ENCODE measurements around the gene RHOB.
"Not testable (repeated sequence)": the region's sequence is repeated elsewhere in the genome, so short reads cannot be mapped to it uniquely, and the experiment has no call there.

RHOB gene

DNA sequence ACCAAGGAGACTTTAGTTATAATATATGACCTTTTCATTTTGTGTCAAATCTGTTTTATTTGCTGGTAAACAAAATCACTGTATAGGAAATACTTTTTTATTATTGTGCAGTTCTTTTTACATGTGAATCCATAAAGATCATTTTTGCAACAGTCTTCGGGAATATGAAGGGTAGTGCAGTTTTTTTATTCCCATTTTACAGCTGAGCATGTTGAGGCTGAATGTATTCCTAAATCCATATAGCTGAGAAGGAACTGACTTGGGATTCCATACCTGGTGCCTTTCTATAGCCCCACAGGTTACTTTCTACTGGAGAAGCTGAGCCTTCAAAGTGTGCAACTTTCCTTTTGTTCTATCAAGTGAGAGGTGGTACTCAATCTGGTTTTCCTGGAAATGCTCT is 29.6 kb downstream of the RHOB start:
- DNase-seq (ENCODE audit: low spot score): no peak

DNA sequence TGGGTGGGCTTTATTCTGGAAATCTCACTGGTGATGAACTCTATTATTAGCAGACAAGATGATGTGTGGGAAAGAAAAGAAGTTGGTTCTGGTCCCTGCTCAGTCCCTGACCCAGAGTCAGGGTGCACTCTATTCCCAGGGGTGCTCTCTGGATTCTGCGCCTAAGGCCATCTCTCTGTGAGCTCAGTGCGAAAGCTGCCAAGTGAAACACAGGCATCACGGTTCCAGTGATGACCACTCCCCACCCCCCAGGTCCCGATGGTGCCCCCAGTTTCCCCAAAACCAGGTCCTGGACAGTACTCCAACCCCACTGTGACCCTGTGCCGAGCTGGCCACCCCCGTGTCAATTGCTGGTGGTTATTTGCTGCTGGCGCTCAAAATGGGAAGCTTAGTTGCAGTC is 30.1 kb downstream of the RHOB start:
- no peak for DNase-seq (ENCODE audit: low spot score)

DNA sequence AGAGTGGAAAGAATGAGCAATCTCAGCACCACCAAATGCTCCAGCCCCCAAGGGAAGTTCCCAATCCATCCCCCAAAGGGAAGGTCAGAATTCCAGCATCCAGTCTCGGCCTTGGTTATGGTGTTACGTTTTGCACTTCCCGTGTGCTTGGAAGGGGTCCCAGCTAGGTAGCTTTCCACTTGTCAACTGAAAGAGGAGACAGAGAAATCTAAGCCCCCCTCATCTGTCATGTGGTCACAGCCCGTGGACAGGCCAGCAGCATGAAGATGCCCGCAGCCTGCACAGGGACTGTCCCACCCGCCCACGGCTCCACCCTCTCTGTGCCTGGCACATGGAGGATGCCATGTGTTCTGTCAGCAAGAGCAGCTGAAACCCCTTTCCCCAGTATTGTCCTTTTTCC is 32.1 kb downstream of the RHOB start:
- no peak for DNase-seq (ENCODE audit: low spot score)

DNA sequence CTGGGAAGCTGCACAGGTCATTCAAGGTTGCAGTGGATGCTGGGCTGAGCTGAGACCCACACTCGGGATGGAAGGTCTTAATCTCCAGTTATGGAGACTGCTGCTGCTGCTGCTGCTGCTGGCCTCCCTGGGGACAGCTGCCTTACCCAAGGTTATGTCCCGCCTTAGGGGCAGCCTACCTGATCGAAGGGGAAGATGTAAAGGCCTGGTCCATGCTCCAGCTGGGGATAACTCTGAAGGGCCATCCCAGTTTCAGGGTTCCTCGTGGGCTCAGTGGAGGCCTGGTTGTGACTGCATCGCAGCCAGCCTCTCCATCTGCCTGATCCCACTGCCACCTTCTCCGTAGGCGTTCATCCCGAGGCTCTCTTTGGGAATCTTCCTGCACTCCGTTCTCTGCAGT is 33.0 kb downstream of the RHOB start:
- no peak for DNase-seq (ENCODE audit: low spot score)

DNA sequence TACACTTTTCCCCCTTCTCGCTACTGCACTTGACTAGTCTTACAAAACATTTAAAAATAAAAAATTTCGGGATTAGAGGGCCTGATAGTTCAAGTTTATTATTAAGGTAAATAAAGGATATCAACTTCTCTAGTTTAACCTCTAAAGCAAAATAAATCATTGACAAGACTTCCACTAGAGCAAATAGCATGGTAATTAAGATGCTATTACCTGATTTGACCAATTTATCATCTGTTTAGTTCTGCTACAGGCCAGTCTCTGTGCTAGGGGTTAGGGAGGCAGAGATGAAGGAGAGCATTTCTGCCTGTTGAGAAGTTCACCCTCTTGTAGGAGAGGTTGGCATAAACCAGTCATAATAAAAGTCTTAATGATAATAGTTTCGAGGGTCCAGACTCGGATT is 34.0 kb downstream of the RHOB start:
- DNase-seq (ENCODE audit: low spot score): no peak

DNA sequence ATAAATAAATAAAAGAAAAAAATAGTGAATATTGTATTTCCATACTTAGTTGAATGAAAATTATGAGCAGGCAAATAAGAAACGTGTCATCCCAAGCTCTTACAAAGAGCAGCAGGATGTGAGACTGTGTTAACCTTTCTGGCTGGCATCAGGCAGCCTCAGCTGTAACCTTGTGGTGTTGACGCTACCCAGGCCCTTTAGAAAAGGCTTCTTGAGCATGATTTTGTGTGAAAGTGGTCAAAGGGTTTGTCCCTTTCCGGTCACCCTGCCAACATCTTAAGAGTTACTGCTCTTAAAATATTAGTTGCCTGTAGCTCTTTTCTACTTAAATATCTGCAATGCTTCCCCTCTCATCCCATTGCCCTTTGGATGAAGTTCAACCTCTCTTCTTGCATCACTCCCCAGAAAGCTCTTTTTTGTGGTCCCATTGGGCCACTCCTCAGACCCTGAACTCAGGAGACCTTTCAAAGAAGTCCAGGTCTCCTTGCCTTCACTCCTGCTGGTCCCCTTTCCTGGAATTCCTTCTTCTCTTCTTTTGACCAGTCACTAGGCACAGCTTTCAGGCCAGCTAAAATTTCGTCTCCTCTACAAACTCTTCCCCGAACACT is 35.0 kb downstream of the RHOB start:
- DNase-seq (ENCODE audit: low spot score): no peak

DNA sequence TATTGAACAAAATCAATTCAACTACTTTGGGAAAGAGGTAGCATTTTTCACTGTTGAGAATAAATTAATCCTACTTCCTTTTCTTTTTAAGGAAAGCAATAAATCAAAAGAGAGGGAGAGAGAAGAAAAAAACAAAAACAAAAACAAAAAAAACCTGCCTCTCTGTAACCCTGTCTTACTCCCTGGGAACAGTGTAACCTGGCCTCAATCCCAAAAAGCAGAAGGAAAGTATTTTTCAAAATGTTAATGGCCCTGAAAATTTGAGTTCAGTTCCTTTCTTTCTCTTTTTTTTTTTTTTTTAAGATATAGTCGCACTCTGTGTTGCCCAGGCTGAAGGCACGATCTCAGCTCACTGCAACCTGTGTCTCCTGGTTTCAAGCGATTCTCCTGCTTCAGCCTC is 35.9 kb downstream of the RHOB start:
- DNase-seq (ENCODE audit: low spot score): no peak

DNA sequence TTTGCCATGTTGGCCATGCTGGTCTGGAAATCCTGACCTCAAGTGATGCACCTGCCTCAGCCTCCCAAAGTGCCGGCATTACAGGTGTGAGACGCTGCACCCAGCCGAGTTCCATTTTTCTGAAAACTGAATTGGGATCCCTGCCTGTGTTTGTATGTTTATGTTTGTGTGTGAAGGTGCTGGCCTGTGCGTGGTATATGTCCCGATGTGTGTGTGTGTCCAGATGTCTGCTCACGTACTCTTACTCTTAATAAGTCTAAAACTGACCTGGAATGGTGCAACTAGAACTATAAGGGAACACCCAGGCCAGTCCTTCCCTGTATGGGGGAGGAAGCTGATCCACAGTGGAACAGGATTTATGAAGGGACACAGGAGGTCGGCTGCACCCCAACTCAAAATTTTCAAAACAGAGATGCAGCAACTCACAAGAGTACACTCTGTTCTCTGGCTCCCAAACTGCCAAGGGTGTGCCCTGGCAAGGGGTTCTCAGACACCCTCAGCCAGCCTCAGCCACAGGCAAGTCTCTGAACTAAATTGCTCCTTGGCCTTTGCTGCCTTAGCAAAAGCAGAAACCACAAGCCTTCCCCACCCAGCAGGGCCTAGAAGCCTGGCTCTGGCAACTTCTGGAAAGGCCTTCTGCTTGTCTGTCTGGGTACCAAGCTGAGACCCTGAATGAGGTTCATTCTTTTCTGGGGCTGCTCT is 36.5 kb downstream of the RHOB start:
- no peak for DNase-seq (ENCODE audit: low spot score)

DNA sequence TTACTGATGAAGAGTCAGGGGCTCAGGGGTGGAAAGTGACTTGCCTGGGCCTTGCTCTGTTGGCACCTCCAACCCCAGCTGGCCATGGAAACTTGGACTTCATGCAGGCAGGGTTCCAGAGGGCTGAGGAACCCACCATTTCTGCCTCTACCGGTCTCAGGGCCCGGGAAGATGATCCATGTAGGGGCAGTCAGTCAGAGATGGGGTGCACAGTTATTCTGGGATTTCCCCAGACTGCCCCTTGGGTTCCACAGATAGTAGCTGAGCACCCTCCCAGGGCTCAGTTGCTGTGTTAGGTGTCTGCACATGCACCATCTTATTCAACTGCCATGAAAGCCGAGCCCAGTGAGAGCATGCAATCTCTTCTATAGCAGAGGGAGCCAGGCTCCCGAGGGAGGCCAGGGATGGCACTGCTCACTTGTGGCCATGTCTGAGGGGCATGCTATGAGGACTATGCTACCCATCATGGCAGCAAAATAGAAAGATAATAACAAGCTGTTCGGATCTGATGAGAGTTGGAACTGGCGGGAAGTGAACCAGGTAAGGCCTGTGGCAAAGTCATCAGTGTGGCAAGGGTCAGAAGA is 37.3 kb downstream of the RHOB start:
- DNase-seq (ENCODE audit: low spot score): no peak

DNA sequence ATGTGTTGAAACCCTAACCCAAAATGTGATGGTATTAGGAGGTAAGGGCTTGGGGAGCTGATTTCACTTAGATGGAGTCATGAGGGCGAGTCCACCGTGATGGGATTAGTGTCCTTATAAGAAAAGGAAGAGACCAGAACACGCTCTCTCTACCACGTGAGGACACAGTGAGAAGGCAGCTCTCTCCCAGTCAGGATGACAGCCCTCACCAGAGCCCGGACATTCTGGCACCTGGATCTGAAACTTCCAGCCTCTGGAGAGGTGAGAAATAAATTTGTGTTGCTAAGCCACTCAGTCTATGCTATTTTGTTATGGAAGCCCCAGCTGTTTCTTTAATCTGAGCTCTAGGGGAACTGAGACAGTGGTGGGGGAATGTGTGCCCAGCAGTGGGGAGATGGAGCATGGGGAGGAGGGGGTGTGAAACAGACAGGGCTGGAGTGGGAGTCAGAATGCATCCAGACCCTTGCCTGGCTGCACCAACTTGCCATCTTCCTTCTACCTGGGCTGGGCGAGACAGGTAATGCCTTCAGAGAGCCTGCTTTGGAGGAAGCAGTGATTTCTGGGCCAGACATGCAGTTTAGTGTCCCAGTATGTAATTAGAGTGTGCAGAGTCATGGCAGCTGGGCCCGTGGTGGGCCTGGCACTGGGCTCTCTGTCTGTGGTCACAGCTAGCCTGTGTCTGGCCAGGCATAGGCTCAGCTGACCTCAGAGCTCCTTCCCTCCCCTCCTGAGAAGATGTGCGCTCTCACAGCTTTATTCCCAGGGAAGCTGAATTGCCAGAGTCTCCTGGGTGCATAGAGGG is 38.1 kb downstream of the RHOB start:
- DNase-seq (ENCODE audit: low spot score): no peak

DNA sequence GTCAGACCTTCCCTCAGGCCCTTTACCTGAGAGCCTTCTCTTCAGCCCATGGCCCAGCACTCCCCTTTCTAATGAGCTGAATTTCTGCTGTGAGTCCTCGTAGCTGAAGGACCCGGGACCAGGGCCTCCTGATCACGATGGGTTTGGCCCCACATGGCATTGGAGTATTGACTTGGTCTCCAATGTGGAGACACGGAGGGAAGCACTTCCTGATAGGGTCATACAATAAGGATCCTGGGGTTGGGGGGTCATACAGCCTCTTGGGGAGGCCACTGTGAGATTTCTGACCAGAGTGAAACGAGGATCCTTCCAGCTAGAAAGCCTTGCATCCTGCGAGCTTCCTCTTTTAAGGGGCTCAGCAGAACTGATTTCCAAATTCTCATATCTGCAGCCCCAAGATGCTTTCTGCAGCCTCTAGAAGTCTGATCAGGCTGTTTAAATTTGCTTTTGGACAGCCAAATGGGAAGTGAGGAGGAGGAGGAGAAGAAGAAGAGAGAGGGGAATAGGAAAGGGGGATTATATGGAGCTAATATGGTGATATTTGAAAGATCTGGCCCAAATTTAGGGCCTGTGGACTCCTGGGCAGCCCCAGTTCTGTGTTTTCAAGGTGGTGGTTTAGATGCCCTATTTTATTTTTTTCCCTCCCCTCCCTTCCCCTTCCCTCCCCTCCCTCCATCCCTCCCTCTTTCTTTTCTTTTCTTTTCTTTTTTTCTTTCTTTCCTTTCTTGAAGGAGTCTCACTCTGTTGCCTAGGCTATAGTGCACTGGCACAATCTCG is 38.9 kb downstream of the RHOB start:
- DNase-seq (ENCODE audit: low spot score): no peak

DNA sequence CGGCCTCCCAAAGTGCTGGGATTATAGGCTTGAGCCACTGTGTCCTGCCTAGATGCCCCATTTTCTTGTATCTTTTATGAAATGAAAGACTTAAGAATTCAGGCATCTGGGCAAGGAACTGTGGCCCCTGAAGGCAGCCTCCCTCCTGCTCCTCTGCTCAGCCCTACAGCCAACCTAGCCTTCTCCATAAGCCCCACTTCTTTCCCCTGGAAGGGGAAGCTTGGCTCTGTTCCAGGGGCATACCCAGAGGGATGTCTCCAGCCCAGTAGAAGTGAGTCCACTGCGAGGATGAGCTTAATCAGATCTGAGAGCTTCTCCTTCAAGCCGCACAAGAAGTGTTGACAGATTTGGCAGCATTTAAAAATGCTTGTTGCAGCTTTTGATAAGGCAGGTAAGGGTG is 39.7 kb downstream of the RHOB start:
- DNase-seq (ENCODE audit: low spot score): no peak

DNA sequence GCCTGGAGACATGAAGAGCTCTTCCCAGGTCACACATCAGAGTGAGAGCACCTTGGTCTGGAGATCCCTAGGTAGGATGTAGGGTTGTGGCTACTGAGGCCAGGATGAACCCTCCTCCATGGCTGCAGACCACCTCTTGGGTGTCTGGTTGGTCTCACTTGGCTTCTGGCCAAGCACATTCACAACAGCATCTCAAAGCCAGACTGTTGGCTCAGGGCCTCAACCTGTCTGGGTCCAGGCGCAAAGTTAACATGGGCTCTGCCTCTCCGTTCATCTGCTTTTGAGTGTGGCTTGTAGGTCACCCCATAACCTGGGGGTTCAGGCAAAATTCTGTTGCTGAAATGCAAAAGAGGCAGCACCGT is 40.1 kb downstream of the RHOB start:
- DNase-seq (ENCODE audit: low spot score): no peak

DNA sequence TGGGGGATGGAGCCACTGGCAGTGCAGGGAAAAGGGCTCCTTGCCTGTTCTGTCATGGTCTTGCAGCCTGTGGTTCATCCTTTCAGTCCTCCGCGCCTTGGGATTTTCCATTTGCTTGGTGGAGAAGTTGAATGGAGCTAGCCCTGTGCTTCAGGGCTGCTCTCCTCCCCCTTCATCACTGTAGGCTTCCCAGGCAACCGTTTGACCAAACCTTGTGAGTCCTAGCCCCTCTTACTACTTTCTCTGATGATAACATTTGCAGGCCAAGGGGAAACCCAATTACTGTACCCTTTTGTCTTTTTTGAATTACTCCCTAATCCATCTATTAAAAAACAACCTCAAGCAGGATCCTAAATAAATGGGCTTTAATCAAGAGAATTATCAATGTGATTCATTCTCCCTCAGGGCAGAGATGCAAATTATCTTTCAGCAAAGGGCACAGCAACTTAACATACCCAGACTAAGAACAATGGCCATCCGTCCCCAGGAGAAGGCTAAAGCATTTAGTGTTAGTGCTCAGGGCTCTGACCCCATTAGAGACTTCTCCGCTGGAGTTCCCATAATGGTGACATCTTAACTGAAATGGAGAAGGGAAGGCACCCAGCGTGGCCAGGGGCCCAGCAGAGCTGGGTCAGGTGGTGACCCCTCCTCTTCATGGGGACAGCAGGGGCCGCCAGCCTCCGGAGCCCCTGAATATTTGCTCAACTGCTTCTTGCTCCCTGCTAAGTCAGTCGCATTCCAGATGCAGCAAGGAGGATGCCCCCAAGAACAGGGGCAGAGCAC is 40.7 kb downstream of the RHOB start:
- DNase-seq (ENCODE audit: low spot score): no peak

DNA sequence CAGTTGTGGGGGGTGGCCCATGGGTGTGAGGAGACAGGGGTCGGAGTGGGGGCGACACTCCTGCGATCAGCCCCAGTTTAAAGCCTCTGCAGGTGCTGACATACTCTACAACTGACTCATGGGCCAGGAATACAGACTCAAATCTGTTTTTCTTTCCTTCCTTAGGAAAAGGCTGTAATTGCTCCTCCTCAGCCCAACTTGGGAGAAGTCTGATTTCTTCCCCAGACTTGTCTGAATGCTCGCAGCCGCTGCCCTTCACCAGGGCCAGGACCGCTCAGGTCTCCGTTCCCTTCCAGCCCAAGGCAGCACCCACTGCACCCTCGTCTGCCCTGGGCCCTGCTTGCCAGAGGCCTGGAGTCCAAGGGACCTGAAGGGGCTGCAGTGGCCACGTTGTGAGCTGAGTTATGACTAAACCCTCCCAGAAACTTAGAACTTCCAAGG is 41.3 kb downstream of the RHOB start:
- no peak for DNase-seq (ENCODE audit: low spot score)

DNA sequence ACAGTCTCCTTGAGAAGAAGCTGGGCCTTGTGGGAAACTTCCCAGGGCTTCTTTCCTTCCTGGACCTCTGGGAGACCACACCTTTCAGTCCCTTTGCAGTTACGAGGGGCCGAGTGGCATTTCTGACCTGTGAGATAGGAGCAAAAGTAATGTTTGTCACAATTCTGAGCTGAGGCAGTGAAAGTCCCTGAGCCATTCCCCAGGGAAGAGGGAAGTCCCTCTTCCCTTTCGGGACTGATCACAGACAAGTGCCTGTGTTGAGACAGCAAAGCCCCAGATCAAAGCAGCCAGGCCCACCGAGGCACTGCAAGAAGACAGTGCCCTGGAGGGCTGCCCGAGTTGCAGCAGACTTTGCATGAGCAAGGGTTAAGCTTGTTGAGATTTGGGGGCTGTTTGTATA is 41.9 kb downstream of the RHOB start:
- no peak for DNase-seq (ENCODE audit: low spot score)

DNA sequence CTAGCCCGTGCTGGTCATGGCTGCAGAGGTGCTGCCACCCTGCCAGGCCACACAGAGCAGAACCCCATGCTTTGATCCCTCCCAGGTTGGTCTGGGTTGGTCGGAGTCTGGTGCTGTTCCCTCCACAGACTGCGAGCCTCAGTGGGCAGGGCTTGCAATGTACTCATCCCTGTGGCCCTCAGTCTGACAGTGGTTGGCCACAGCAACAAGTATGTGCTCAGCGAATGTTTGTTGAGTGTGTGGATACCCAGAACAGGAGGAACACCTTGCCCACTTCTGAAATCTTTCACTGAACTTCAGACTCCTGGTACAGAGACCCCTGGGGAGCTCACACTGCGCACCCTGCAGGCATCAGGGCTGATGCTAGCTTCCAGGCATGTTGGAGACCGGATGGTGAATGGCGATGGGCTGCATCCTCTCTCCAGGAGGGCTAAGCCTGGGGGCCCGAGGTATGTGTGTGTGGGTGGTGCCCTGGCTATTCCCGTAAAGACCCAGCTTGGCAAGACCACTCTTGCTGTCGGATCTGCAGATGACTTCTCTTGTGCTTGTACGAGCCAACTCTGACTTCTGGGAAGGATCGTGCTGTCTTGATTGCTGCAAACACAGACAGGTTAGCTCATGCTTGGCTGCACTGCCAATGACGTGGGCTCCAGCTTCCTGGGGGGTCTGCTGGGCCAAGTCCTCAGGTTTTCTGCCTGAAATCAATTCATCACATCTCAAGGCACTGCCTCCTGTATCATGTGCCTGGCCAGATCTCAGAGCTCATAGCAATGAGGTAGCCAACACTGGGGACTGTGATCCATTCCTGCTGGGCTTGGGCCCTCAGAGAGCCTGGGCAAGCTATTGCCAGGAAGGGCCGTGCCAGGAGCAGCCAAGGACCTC is 43.7 kb downstream of the RHOB start:
- no peak for DNase-seq (ENCODE audit: low spot score)

DNA sequence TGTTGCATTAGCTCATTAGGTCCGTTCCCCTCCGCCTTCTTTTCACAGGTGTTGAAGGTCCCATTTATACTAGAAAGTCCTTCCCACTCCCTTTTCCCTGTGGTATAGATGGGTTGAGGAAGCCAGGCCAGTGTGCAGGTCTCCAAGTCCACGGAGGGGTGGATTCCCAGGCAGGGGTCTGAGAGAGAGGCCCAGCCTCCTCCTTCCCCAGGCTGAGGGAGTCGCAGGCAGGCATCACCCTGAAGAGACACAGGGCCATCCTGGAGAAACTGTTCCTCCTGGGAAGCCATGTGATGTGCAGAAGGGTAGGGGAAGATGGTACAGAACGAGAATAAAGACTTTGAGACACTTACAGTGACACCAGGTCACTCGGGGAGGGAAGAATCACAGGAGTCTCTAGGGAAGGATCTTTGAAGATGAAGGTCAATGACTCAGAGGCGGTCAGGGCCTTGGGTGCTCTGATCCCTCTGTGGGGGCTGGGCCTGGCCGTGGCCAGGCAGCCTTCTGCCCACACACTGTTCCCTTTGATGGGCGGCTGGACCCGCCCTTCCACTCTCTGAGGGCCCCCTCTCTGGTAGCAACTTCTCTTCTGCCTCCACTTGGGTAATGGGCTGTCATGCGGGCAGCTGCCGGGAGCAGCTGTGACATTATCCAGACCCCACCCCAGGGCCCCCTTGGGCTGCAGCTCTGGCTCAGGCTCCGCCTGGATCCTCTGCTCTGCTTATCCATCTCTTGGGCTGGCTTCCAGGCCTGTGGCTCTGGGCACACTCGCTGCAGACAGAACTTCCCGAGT is 45.1 kb downstream of the RHOB start:
- no peak for DNase-seq (ENCODE audit: low spot score)

DNA sequence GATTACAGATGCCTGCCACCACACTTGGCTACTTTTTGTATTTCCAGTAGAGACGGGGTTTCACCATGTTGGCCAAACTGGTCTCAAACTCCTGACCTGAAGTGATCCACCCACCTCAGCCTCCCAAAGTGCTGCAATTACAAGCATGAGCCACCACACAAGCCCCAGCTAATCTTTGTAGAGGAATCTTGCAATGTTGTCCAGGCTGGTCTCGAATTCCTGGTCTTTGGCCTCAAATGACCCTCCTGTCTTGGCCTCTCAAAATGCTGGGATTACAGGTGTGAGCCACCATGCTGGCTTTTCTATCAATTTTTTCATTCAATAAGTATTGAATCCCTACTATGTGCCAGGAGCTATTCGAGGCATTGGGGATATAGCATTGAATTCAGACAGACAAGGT is 46.2 kb downstream of the RHOB start:
- not testable (repeated sequence) for DNase-seq (ENCODE audit: low spot score)

DNA sequence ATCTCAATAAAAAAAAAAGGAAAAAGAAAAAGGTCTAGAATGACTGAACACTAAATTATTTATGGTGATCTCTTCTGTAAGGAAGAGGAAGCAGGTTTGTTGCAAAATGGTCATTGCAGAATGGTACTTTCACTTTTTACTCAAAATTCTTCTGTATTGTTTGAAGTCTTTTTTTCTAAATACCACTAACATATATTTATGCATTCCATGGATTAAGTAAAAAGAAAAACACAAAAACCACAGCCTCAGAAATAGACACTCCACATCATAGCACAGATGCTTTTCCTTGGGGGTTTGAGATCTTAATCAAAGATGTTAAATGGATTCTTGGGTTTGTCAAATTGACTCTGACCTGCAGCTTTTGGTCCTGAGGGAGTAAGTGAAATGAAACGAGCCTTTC is 47.4 kb downstream of the RHOB start:
- DNase-seq (ENCODE audit: low spot score): no peak
